AML-193 (cell line): Measurements from ENCODE around the gene PDE6A.

ENCODE experiments used
- DNase-seq, 2 experiments: peaks; one replicate each; lab custom pipeline; 2025; lab: John Stamatoyannopoulos, UW

The PDE6A gene

GRCh38 chr5:149930043-149930748, 14.4 kb downstream of the PDE6A start:
- no peak for DNase-seq

- DNase-seq: no peak
These were observed 20.1 kb downstream of the PDE6A start for GRCh38 chr5:149924486-149924885.

DNA sequence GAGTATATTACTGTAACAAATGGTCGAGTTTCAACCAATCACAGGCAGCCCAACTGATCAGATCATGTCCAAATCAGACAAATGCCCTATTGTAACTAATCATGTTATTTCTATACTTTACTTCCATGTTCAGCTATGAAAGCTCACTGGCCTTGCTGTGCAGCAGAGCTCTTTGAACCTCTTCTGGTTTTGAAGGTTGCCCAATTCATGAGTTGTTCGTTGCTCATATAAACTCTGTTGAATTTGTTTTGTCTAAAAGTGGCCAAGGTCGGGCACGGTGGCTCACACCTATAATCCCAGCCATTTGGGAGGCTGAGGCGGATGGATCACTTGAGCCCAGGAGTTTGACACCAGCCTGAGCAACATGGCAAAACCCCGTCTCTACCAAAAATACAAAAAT, 21.6 kb downstream of the PDE6A start:
- DNase-seq: no peak

- no peak for DNase-seq
These were observed 23.0 kb downstream of the PDE6A start for GRCh38 chr5:149921597-149921996.

DNA sequence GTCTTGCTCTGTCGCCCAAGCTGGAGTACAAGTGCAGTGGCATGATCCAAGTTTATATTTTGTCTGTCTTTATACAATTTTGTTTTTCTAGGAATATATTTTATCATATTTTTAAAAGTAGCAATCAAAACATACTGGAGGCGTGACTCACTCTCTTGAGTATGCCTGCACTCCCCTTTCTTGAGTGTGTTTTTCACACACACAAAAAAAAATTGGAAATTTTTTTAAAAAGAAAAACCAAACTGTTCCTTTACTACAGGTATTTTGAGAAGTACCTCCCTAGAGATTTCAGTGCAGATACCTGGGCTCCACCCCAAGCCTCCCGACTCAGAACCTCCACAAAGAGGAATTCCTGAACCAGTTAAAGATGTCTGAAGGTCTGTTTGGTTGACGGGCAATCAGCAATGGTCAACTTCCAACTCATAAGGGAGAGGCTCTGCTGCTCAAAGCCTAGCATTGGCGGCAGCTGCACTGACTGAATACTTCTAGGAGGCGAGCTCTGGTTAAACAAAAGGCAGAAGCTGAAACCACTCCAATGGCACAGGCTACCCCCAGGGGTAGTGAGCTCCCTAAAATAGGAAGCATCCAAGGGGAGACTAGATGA, 27.4 kb downstream of the PDE6A start:
- DNase-seq: no peak

GRCh38 chr5:149916334-149917072, 28.1 kb downstream of the PDE6A start:
- no peak for DNase-seq

DNA sequence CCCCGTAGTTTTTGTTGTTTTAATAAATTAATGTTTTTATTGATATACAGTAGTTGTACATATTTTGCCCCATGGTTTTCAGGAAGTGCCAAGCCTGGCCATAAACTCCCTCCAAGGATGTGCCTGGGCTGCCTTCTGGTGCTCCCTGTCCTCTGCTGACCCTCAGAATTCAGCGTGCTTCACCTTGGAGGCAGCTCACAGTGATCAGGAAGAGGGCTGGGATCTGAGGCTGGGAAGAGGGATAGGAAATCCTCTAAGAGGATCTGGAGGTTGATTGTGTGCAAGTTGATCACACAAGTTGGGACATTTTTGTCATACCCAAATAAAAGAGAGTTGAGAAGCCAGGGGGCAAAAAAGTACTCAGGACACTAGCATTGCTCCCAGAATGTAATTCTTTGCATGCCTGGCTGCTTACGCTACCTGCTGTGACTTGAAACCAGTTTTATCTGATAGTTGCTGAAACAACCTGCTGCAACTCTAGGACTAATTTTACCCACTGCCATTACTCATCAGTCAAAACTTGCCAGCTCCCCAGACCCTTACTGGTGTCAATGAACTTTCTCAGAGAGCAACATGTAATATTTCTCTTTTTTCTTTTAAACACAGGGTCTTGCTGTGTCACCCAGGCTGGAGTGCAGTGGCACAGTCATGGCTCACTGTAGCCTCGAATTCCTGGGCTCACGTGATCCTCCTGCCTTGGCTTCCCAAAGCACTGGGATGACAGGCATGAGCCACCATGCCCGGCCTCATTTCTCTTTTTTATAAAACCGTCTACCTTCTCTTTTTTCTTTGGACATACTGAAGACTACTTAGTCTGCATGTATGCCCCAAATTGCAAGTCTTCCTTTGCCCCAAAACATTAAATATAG, 29.0 kb downstream of the PDE6A start:
- no peak for DNase-seq

DNA sequence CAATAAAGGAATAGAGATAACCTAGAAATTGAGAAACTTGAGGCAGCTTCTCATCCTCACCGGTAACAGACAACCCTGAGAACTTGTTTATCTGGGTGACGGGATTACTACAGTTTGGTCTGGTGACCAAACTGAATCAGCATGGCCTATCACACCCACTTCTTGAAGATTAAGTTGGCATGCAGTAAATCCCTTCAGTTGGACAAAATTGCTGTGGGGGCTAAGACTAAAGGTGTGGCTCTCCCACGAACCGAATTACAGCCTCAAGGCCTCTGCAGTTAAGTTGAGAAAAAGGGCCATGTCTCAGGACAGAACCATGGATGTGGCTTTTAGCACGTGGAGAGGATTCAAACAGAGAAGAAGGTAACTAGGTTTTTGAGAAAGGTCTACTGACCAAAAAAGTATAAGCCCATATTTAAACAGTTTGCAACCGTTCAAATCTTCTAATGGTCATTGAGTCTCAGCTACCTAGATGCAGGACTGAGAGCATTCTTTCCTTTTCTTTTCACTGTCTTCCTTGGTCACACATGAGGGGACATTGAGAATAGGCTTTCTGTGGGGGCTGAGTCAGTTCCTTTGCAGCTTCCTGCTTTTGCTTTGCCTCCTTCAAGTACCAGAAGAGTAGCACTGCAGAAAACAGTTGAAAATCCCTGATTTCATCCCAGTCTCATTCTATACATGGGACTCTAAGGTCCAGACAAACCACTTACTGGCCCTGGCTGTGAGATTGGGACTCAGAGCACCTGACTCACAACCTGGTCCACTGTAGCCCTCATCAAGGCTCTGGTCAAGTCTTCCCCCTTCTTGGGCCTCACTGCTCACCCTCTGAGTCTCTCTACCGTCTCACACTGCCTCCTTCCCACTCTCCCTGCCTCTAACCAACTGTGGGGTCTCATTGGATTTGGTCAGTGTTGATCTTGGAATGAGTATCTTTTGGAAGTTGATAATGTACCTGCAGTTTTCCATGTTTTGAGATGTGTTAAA, 30.9 kb downstream of the PDE6A start:
- peak in 1 of 2 experiments; percentile 34 for DNase-seq

DNA sequence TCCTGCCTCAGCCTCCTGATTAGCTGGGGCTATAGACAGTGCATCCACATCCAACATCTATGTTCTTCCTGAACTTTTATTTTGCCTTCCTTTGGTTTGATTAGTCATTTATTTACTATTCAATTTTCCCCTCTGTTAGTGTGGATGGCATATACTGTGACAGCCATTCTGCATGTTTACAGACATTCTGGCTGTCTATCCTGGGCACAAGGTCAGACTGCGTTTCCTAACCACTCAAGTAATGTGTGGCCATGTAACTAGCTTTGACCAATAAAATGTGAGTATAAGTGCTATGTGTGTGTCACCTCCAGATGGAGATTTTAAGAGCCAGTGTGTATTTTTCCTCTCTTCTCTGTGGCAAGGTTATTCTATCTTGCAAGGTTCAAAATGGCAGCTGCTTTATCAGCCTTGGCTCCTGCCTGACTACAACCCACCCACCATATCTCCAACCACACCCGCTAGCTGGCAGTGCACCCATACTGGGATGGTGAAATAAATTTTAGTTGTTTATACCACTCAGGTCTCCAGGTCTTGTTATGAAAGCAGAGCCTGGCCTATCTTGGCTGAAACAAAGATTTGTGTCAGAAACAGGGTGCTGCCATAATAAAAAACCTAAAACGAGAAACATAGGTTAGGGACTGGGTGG, 32.2 kb downstream of the PDE6A start:
- no peak for DNase-seq

DNA sequence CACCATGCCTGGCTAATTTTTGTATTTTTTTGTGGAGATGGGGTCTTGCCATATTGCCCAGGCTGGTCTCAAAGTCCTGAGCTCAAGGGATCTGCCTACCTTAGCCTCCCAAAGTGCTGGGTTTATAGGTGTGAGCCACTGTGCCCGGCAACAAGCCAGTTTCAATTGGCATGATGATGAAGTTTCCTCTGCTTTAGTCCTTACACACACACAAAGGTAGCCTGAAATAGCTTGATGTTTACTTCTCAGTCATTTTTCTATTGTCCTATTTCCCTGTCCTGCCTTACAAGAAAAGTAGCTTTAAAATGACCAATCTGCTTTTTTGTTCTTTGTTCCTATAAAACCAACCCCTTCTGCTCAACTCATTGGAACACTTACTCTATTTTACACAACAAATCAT, 33.6 kb downstream of the PDE6A start:
- DNase-seq: no peak

- DNase-seq: no peak
These were observed 36.8 kb downstream of the PDE6A start for GRCh38 chr5:149907828-149908227.

DNA sequence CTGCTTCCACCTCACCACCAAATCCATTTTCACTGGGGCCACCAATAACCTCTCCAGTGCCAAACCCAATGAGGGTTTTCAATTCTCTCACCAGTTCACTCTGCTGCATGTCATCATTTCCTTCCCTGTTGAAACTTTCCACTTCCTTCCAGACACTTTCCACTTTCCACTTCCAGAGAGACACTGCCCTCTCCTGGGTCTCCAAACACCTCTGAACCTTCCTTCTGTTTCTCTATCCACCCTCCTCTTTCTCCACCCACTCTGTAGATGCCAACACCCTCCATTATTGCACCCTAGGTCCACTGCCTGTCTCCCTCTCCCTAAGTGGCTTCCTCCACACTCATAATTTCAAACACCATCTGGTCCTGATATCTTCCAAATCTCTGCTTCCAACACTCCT, 39.6 kb downstream of the PDE6A start:
- DNase-seq: no peak

- DNase-seq: no peak
These were observed 40.2 kb downstream of the PDE6A start for GRCh38 chr5:149904293-149904886.

- DNase-seq: no peak
These were observed 41.2 kb downstream of the PDE6A start for GRCh38 chr5:149903404-149903803.

- DNase-seq: peak; percentile 18 to 24
These were observed 42.4 kb downstream of the PDE6A start for GRCh38 chr5:149902177-149902576.

GRCh38 chr5:149901511-149901910, 43.1 kb downstream of the PDE6A start:
- no peak for DNase-seq

DNA sequence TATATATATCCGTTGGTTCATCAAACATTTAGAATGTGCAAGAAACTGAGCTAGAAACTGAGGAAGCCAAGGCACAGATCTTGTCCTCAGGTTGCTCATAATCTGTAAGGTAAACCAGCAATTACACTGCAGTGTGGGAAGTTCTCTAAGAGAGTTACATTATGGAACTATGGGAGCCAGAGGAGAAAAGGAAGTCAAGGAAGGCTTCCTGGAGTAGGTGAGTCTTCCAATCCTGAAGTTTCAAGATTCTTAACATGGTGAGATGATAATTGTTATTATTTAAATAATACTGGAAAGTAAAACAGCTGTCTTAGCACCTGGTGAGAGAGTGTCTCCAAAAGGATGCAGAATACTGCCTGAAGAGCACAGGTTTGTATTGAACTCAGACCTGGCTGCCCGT, 44.2 kb downstream of the PDE6A start:
- DNase-seq: no peak

- DNase-seq: no peak
These were observed 45.8 kb downstream of the PDE6A start for GRCh38 chr5:149898811-149899210.

DNA sequence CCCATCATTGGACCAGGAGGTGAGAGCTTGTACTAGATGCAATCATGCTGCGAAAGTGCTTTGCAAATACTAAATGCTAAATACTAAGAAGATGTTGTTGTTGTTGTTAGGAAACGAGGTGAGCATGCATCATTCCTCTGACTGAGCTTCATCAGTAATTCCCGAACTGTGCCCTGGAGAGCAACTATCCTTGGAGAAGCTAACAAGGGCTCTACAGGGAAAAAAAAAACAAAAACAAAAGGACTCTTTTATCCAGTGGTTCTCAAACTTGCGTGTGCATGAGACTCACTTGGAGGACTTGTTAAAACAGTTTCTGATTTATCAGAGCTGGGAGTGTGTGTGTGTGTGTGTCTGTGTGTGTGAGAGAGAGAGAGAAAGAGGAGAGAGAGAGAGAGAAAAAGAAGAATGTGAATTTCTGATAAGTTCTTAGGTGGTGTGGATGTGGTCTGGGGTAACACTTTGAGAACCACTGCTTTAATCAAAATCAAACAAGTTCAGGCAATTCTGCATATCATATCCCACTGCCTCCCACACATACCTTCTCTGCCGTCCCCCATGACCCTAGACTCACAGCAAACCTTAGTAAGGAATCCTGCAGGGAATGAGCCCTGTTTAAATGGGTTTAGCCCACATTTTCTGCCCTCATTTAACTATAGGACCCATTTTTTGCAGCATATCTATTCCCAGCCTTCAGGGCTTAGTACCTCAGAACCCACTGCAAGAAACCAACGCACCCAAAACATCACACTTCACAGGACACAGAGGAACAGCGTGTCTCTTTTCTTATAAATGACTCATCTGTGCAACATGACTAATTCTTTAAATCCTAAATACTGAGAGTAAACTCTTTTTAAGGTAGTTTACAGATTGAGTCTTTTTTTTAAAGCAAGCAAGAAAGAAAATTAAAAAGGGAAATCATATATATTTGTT, 48.9 kb downstream of the PDE6A start:
- DNase-seq: no peak
